RKO (cell line): Measurements from ENCODE around the gene STAU1.
"Not testable (repeated sequence)": the region's sequence is repeated elsewhere in the genome, so short reads cannot be mapped to it uniquely, and the experiment has no call there.

Experiments used
- DNase-seq: peaks from one replicate; pipeline ENCODE4 v3.0.0-alpha.2; 2016; ENCODE audit warnings: low spot score

The STAU1 gene

DNA sequence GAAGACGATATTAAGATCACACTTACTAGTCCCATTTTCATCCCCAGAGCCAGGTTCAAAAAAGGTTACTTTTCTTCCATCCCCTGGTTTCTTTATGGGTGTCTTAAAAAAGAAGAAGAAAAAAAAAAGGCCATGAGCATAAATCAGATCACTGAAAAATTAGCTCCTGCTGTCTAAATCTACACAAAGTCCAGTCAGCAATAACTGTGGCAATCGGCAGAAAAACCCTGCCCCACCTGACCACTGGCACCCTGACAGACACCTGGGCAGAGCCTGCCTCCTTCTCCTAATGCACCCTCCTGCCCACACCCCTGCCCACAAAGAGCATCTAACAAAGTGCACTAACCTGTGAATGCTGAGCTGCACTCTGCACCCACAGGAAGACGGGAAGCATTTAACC, 69.8 kb downstream of the STAU1 start:
- no peak for DNase-seq

DNA sequence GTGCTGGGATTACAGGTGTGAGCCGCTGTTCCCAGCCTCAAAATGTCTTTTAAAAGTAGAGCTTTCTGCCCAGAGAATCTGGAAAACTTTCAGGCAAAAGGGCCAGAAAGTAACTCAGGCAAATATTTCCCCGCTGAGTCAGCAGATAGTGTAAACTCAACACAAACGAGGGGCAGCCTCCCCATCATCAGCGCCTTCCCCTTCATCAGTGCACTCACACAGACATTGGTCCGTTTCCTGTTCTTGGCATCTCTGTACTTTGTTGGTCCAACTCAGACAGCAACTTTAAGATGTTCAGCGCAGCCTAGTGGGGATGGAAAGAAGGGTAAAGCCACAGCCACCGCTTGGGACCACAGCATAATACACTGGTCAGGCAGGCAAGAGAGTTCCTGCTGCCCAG, 72.6 kb downstream of the STAU1 start:
- DNase-seq, result peak; percentile 18

DNA sequence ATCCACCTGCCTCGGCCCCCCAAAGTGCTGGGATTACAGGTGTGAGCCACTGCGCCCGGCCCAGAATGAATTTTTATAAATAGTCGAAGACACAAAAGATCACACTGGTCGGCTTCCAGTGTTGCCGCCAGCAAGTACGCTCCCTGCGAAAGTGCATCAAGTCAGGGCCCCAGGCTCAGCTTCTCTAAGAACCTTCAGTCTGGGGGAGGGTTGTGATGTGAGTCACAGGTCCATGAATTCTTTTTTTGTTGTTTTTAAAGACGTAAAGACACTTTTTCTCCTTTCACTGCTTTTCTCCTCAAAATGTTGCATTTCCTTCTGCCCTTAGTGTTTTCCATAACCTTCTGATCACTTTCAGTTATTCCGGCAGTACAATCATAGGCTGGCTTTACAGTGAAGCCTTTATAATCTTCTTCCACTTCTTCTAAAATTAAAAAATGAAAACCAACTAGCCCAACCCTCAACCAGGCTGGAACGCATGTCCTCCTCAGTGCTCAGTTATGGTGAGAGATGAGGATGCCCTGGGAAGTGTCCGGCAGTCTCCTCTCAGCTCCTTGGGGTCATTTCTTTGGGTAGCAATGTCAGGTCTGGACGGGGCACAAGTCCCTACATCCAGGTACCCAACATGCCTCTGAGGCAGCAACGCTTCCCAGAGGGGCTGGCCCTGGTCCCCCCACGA, 75.4 kb downstream of the STAU1 start:
- DNase-seq, result no peak

DNA sequence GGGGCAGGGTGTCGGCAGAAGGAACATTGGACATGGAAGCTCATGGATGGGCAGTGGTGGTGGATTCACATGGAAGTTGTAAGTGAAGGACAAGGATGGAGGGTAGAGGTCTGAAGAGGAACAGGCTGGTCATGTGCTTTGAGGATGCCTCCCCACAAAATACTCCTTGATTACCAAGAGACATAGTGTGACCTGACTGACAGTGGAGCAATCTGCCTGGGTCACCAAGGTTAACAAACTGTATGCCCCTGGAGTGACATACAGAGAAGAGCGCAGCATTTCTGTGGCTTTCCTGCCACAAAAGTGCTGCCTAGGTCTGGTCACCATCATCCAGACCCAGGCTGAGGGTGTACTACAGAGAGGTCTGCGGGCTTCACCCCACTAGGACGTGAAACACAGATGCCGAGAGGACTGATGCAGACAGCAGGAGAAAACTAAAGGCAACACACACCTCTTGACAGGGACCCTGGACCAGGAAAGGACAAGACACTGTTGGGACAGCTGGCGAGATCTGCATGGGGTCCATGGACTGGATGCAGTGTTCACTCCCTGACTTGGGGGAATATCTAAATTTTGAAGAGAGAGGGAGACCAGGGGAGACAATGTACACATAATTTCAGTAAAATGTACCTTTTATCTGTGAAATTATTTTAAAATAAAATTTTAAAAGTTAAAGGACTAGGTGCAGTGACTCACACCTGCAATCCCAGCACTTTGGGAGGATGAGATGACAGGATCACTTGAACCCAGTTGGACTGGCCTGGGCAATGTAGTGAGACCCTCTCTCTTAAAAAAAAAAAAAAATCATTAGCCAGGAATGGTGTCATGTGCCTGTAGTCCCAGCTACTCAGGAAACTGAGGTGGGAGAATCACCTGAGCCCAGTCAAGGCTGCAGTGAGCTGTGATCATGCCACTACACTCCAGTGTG, 77.1 kb downstream of the STAU1 start:
- DNase-seq, result no peak

DNA sequence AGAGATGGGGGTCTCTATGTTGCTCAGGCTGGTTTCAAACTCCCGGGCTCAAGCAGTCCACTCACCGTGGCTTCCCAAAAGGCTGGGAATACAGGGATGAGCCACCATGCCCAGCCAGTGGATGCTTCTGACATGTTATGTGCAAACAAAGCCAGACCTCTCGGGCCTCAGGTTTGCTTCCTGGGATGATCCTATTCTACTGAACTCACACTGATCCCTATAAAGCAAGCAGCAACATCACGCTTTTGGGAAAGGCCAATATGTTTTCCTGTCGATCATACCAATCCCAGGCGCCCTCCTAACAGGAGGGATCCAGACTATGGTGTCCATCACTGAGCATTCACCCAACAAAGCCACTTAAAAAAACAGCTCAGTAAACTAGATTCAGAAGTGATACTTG, 81.8 kb downstream of the STAU1 start:
- no peak for DNase-seq

DNA sequence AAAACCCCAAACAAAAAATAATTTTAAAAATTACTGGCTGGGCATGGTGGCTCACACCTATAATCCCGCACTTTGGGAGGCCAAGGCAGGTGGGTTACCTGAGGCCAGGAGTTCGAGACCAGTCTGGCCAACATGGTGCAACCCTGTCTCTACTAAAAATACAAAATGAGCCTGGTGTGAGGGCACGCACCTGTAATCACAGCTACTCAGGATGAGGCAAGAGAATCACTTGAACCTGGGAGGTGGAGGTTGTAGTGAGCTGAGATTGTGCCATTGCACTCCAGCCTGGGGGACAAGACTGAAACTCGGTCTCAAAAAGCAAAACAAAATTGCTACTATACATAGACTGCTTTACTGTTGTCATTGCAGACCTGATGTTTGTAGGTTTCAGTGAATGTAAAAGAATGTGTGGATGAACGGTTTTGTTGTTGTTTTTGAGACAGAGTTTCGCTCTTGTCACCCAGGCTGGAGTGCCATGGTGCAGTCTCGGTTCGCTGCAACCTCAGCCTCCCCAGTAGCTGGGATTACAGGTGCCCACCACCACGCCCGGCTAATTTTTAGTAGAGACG, 83.1 kb downstream of the STAU1 start:
- DNase-seq, result not testable (repeated sequence)

DNA sequence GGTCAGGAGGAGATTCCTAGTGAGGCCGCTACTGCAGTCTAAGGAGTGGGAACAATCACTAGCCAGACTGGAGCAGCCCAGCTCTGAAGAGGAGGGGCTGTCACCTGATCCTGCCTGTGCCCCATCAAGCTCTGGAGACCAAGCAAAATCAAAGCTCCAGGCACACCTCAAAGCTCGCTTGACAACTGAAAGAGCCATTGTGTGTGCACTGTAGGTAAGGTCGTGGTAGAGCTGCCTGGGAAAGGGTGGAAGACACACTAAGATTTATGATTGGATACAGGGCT, 83.8 kb downstream of the STAU1 start:
- DNase-seq, result no peak

DNA sequence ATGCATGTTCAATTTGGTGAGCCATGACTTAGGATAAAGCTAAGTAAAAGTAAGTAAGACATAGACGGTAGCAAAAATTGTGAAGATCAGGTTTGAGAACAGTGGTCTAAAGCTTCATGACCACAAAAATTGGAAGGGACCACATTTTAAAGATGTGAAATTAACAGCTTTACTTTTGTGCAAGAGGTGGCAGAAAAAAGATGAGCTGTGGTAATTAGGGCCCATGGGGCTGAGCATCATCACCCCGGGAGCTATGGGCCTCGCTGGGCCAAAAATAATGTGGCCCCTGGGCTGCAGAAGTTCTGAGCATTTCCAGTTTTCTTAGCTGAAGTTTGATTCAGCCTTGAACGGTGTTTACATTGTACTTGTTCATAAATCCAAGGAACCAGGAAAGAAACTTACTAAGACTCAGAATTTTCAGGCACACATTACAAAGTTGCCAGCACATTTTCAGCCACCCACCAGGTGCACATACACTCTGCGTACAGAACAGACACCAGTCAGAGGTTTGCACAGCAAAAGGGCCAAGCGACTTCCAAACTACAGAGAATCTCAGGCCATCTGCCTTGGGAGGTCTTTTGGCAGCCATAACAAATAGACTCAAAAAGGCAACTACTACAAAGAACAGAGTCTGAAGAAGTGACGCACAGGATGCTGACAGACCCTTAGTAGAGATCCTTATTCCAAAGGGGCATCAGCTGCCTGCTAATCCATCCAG, 84.3 kb downstream of the STAU1 start:
- no peak for DNase-seq

DNA sequence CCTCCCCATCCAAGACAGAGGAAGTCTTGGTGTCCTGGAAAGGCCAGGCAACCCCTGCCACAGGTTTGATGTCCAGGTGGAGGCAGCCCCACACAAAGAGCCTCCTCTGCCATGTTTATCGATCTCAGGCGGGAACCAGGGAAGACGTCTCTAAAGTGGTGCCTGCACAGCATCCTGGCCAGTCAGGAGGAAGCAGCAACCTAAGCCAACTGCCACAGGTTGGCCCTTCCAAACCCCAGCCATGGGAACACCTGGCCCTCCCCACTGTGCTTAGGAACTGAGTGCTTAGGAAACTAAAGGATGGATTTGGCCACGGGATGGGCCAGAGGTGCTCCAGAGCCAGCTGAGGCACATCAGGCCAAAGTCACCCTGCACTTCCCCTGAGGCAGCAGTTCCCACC, 85.1 kb downstream of the STAU1 start:
- DNase-seq, result no peak

DNA sequence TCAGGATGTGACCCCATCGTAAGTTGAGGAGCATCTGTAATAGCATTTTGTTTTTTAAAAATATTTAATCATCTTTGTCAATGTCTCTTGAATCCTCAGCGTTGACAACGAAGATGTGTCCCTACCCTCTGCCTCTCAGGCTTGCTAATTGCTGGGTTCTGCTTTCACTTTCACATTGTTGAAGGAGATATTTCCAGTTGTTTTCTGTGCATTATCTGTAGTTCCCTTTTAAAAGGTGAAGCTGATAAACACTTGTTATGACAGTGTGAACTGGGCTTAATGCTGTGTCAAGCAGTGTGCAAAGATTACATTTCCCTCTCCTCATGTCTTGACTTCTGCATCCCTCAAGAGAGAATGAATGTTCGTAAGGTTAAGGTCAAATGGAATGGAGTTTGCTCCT, 87.2 kb downstream of the STAU1 start:
- DNase-seq, result no peak

DNA sequence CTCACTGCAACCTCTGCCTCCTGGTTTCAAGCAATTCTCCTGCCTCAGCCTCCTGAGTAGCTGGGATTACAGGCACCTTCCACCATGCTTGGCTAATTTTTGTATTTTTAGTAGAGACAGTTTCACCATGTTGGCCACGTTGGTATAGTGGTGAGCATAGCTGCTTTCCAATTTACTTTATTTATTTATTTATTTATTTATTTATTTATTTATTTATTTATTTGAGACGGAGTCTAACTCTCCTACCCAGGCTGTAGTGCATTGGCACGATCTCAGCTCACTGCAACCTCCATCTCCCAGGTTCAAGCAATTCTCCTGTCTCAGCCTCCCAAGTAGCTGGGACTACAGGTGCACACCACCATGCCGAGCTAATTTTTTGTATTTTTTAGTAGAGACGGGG, 87.8 kb downstream of the STAU1 start:
- not testable (repeated sequence) for DNase-seq

DNA sequence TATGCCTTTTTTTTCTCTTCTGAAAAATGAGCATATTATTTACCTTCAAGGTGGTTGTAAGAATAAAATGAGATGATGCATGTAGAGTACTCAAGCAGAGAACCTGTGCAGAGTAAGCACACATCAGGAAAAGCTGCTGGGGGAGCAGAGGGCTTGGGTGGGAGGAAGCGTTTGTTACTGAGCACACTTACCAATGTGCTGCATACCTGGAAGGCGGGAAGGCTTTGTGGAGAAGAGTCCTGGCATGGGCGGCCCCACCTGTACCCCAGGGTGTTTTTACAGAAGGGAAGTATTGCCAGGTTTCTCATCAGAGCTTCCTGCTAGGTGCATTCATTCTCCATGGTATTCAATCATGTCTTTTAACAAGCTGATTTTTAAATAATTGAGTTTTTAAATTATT, 89.1 kb downstream of the STAU1 start:
- no peak for DNase-seq

DNA sequence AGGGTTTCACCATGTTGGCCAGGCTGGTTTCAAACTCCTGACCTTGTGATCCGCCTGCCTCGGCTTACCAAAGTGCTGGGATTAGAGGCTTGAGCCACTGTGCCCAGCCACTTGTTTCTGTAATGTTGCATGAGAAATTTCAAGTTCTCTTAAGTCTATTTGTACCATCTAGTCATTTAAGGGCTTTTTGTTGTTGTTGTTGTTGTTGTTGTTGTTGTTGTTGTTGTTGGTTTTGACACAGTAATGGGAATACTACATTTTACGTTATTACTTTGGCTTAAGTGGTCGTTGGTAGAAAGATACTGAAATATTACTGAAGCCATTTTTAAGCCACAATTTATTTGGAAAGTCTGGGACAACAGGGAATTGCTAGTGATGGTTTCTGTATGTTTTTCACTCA, 90.0 kb downstream of the STAU1 start:
- no peak for DNase-seq

DNA sequence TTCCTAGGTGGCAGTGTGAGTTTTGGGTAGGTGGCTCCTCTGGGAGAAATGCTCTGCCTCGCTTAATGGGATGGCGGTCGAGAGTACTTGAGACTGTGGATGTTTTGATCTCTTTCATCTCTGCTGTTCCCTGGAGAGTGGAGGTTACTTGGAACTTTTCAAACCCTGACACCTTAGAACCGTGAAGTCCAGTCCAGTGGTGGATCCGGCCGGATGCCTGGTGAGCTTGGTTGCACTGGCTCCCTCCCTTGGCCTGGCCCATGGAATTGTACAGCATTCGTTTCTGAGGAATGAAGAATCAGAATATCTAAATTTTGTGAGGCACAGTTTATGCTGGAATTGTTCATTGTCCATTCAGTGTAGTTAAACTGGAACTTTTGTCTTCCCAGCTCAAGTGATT, 91.0 kb downstream of the STAU1 start:
- no peak for DNase-seq

DNA sequence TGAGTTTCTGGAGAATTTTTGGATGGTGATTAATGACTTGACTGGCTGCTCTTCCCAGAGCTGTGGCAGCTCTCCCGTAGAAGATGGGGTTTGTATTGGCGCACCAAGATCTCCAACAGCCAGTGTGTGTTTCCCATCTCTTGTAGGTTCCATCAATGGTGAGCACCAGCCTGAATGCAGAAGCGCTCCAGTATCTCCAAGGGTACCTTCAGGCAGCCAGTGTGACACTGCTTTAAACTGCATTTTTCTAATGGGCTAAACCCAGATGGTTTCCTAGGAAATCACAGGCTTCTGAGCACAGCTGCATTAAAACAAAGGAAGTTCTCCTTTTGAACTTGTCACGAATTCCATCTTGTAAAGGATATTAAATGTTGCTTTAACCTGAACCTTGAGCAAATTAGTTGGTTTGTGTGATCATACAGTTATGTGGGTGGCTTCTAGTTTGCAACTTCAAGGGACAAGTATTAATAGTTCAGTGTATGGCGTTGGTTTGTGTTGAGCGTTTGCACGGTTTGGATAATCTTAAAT, 91.9 kb downstream of the STAU1 start:
- DNase-seq, result no peak

DNA sequence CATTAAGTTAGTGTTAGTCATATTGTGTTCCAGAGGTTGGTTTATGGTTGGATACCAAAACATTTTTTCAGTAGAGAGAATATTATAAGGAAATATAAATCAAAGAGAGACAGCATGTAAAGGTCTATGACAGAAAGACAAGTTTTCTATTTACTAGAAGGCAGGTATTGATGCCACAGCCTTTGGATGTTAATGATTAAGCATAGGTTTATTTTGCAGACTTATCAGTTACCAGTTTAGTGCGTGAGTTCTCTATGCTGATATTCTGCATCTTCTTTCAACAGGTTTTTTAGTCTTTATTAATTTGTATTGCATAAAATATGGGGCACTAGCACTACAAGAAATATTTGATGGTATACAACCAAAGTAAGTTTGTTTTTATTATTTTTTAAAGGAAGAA, 96.4 kb downstream of the STAU1 start:
- DNase-seq, result no peak

DNA sequence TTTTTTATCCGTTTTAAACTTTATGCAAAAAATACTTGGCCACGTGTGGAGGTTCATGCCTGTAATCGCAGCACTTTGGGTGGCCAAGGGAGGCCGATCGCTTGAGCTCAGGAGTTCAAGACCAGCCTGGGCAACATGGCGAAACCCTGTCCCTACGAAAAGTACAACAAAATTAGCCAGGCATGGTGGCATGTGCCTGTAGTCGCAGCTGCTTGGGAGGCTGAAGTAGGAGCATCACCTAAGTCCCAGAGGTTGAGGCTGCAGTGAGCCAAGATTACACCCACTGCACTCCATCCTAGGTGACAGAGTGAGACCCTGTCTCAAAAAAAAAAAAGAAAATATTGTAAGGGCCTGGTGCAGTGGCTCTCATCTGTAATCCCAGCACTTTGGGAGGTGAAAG, 97.0 kb downstream of the STAU1 start:
- DNase-seq, result no peak

DNA sequence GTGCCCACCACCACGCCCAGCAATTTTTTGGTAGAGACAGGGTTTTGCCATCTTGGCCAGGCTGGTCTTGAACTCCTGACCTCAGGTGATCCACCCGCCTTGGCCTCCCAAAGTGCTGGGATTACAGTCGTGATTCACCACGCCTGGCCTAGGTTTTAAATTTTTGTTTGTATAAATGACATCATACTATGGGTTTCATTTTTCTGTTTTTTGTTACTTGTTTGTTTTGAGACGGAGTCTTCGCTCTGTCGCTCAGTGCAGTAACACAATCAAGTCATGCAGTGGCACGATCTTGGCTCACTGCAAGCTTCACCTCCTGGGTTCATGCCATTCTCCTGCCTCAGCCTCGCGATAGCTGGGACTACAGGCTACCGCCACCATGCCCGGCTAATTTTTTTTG, 105.8 kb downstream of the STAU1 start:
- DNase-seq, result not testable (repeated sequence)

DNA sequence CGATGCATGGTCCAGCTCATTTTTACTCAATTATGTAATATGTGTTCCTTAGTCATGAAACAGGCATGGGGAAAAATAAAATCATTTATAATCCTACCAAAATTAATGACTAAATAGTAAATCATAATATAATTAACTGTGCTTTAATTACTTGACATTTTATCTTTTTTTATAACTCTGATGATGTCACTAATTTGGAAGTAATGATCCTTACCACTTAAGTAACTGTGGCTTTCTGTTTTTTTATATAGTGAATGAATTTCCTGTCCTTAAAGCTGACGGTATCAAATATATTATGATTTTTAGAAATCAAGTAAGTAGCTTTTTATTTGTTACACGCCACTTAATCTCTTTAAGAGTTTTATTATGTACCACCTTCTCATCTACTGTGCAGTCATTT, 109.8 kb downstream of the STAU1 start:
- no peak for DNase-seq

DNA sequence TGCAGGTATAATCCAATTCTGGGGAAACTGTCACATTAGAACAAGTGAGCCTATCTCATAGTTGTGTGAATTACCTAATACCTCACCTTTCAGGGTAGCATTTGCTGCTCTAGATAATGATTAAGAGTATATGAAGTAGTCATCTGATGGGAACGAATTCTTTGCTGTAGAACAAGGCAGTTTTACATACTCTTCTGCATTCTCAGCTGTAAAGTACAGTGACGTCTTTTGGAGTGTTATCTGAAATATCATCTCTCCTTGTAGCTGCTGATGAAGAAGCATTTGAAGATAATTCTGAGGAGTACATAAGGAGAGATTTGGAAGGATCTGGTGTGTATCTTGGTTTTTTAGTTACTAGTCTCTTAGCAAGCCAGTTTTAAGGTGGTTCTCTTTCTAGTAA, 113.6 kb downstream of the STAU1 start:
- no peak for DNase-seq
